Tibial nerve (tissue), 4 donors: ENCODE measurements around the gene MEIS2. TPM values are rescaled to one million over a fixed set of nuclear protein-coding genes. Genes with fewer than 3 reads are reported as not detected.

Experiments
- DNase-seq, 2 donors: peaks; one replicate each; pipeline ENCODE4 v3.0.0-alpha.2; 2019; ENCODE audit warnings: low spot score in 2 of 2
- H3K27ac ChIP-seq, 4 donors: fragments of 200-600 bp; sonication (generic) in 3 of 4; one replicate each; pipeline ENCODE4 v1.5.1; 2017 to 2019; ENCODE audit warnings: mild to moderate bottlenecking in 1 of 4
- H3K27me3 ChIP-seq, 2 donors: fragments of 200-600 bp; sonication (generic) in 1 of 2; one replicate each; pipeline versions ENCODE4 v1.5.1 to v1.6.0; 2017 to 2019
- H3K36me3 ChIP-seq, 3 donors: fragments of 200-600 bp; sonication (generic); one replicate each; pipeline ENCODE4 v1.5.1; 2018 to 2019
- H3K4me1 ChIP-seq, 4 donors: fragments of 200-600 bp; sonication (generic) in 3 of 4; one replicate each; pipeline ENCODE4 v1.5.1; 2017 to 2019
- H3K4me3 ChIP-seq, 4 donors: fragments of 200-600 bp; sonication (generic) in 3 of 4; one replicate each; pipeline ENCODE4 v1.5.1; 2017 to 2019; ENCODE audit warnings: mild to moderate bottlenecking in 1 of 4, moderate library complexity in 1 of 4
- H3K9me3 ChIP-seq, 4 donors: fragments of 200-600 bp; sonication (generic) in 3 of 4; one replicate each; pipeline ENCODE4 v1.5.1; 2017 to 2019
- CTCF ChIP-seq, 5 experiments: fragments of 200-600 bp in 3 of 5; fragments of 450-650 bp in 2 of 5; sonication (generic) in 3 of 5; IDR thresholded peaks; one replicate each; pipeline ENCODE4 v1.5.1; 2016 to 2019; ENCODE audit warnings: antibody characterized with exemption in 5 of 5, mild to moderate bottlenecking in 3 of 5, moderate library complexity in 2 of 5
- EP300 ChIP-seq, 2 donors: sonication (generic); formaldehyde crosslinking; IDR thresholded peaks; one replicate each; pipeline ENCODE4 v1.6.1; 2017; ENCODE audit warnings: antibody characterized with exemption in 2 of 2, mild to moderate bottlenecking in 1 of 2
- POLR2A ChIP-seq, 2 donors: fragments of 450-650 bp; IDR thresholded peaks; one replicate each; pipeline ENCODE4 v1.6.1; 2017; ENCODE audit warnings: antibody characterized with exemption in 2 of 2, mild to moderate bottlenecking in 2 of 2, moderate library complexity in 2 of 2
- WGBS, 2 donors: methylation state at CpG; one replicate each; pipeline ENCODE4 v1.1.5; 2018; 5-methylcytosine and 5-hydroxymethylcytosine counted together
- total RNA-seq, 4 donors: library from RNA; depleted of rRNA; stranded (reverse); fragments of >200 nt; gene quantifications; one replicate each; pipeline ENCODE4 v1.1.0, GENCODE V29; 2016

The MEIS2 gene
- total RNA-seq, 4 donors from 2014 or later, result 9.4 to 15.7 (median 14.3) TPM

DNA sequence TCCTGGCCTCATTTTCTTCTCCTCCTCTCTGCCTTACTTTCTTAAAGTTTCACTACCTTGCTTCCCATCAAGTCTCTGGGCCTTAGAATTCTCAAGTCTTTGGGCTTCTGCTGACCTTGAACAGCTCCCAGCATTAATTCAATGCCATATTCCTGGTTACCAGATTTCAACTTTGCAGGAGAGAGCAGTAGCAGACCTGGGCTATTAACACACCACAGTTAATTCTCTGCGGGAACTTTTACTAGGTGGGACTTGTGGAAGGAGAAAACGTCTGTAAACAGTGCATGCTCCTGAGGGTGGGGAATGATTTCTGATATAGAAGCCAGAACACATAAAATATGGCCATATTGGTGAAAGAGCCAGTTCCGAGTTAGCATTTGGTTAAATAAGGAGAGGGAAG is 214.6 kb downstream of the MEIS2 start:
- no peaks in the 10 kb centered on the region for H3K36me3 ChIP-seq
- H3K9me3 ChIP-seq, result no peaks in the 10 kb centered on the region
- H3K4me1 ChIP-seq, result peaks cover 0 to 42% (median 2%) of the 10 kb centered on the region in 4 donors
- H3K27me3 ChIP-seq, result peaks cover 3 to 100% of the 10 kb centered on the region in 2 donors
- TF ChIP-seq EP300 (IDR thresholded peaks at IDR 0.05), result no peak
- TF ChIP-seq POLR2A (IDR thresholded peaks at IDR 0.05), result no peak
- TF ChIP-seq CTCF (IDR thresholded peaks at IDR 0.05), result no peak
- WGBS, 2 donors, result 31 to 33% methylated on average over 3 of the region's 3 CpGs
- no peak overlapping the region for H3K4me3 ChIP-seq
- H3K27ac ChIP-seq, result no peak overlapping the region
- DNase-seq, result no peak

DNA sequence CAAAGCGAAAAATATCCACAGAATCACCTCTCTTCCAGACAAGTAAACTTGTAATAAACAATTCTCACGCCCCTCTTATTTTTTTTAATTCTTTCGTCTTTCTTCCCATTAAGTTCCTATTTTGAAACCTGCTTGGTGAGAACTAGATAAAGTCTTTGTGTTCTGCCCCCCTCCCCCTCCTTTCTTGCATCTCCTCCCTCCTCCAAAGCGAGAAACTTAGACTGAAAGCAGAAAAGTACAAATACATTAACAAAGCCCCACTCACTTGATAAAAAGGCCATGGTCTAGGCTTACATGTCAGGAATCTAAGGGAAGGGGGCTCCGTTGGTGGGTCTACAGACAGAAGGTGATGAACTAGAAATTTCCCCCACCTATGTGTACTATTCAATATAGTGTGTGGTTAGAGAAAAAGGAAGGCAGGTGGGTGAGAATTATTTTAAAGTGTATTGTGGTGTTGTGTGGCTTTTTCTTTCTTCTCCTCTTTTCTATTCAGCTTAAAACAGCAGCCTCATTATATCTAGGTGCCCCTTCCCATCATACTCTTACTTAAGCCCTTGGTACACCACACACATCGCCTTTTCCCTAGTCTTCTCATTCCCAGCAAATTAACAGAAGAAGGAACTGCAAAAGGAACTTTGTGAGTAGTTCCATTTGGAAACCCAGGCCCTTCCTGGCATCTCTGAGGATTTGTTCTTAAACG is 215.3 kb downstream of the MEIS2 start:
- H3K4me3 ChIP-seq, result no peak overlapping the region
- no peak for TF ChIP-seq EP300 (IDR thresholded peaks at IDR 0.05)
- no peak for TF ChIP-seq CTCF (IDR thresholded peaks at IDR 0.05)
- H3K27ac ChIP-seq, result no peak overlapping the region
- H3K27me3 ChIP-seq, result peaks cover 3 to 100% of the 10 kb centered on the region in 2 donors
- H3K9me3 ChIP-seq, result no peaks in the 10 kb centered on the region
- H3K36me3 ChIP-seq, result no peaks in the 10 kb centered on the region
- 43 to 50% methylated on average over 7 of the region's 7 CpGs for WGBS, 2 donors
- no peak for DNase-seq
- peaks cover 0 to 49% (median 8%) of the 10 kb centered on the region in 4 donors for H3K4me1 ChIP-seq

DNA sequence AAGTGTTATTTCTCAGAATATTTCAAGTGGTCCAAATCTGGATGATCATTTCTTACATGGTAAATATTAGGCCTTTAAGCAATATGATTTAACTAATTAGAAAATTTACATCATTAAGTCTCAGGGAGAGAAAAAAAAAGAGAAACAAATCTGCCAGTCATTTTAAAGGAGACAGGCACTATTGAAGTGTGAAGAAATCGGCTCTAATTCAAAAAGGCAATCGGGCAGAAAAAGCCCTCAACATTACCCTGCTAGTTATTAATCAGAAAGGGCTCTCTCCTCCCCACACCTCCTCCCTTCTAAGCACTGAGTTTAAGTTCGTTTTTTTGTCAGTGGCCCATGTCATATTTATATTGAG is 215.9 kb downstream of the MEIS2 start:
- H3K4me1 ChIP-seq, result peaks cover 0 to 53% (median 8%) of the 10 kb centered on the region in 4 donors
- H3K27me3 ChIP-seq, result peaks cover 3 to 100% of the 10 kb centered on the region in 2 donors
- TF ChIP-seq POLR2A (IDR thresholded peaks at IDR 0.05), result no peak
- DNase-seq, result no peak
- H3K27ac ChIP-seq, result no peak overlapping the region
- no peaks in the 10 kb centered on the region for H3K36me3 ChIP-seq
- no peaks in the 10 kb centered on the region for H3K9me3 ChIP-seq
- no peak overlapping the region for H3K4me3 ChIP-seq
- WGBS, 2 donors, result 11 to 42% methylated on average over 3 of the region's 3 CpGs

GRCh38 chr15:36883713-36884517 is 216.4 kb downstream of the MEIS2 start:
- peaks cover 0 to 54% (median 8%) of the 10 kb centered on the region in 4 donors for H3K4me1 ChIP-seq
- TF ChIP-seq CTCF (IDR thresholded peaks at IDR 0.05), result peak; percentile 46 to 76 (median 63)
- TF ChIP-seq POLR2A (IDR thresholded peaks at IDR 0.05), result no peak
- TF ChIP-seq EP300 (IDR thresholded peaks at IDR 0.05), result no peak
- H3K36me3 ChIP-seq, result no peaks in the 10 kb centered on the region
- no peaks in the 10 kb centered on the region for H3K9me3 ChIP-seq
- 12 to 13% methylated on average over 27 of the region's 27 CpGs for WGBS, 2 donors
- peak; percentile 67 to 88 for DNase-seq
- H3K4me3 ChIP-seq, result peak overlapping the region in 1 of 4 donors; percentile 12
- H3K27ac ChIP-seq, result no peak overlapping the region
- H3K27me3 ChIP-seq, result peaks cover 3 to 100% of the 10 kb centered on the region in 2 donors

DNA sequence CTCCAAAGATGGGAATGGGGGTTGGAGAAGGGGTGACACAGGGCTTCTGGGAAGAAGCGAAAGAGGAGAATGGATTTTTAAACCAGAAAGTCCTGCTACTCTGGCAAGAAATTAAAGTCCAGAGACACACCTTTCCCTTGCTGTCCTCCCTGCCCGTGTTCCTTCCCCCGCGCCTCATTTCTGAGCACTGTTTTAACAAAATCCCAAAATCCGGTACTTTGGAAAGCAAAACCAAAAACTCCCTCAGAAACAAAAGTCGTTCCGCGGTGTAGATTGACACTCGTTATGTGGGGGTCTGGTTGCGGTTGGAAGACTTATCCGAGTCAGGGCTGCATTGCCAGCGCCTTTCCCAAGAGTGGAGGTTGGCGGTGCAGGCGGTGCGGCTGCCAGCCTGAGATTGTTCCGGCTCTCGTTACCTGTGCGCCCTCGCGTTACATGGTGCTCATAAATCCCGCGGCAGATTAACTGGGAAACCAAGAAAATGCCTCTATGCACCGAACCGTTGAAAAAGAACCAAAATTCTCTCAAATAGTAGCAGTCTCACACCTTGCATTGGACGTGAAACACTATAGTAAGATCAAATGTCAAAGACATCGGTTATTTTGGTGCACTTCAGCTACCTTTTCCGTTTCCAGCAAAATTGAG is 217.7 kb downstream of the MEIS2 start:
- Histone ChIP-seq H3K4me3 (no peak overlapping the region), H3K27ac (no peak overlapping the region), H3K4me1 (peaks cover 0 to 54% (median 8%) of the 10 kb centered on the region in 4 donors), H3K27me3 (peaks cover 3 to 100% of the 10 kb centered on the region in 2 donors), H3K36me3 (no peaks in the 10 kb centered on the region), H3K9me3 (no peaks in the 10 kb centered on the region)
- WGBS, 2 donors, result 7 to 14% methylated on average over 26 to 27 of the region's 27 CpGs
- TF ChIP-seq POLR2A (IDR thresholded peaks at IDR 0.05) (no peak), CTCF (IDR thresholded peaks at IDR 0.05) (no peak), EP300 (IDR thresholded peaks at IDR 0.05) (no peak)
- no peak for DNase-seq
